HG03103 (cell line): Measurements from ENCODE around the gene CARS2.
"Not testable (repeated sequence)": the region's sequence is repeated elsewhere in the genome, so short reads cannot be mapped to it uniquely, and the experiment has no call there.

Source experiments
- ATAC-seq: cut with Tn5 transposase; IDR thresholded peaks from one replicate; pipeline ENCODE4 v1.9.1; 2021; ENCODE audit warnings: low read depth; ENCODE audit not compliant: unreplicated experiment

The CARS2 gene

DNA sequence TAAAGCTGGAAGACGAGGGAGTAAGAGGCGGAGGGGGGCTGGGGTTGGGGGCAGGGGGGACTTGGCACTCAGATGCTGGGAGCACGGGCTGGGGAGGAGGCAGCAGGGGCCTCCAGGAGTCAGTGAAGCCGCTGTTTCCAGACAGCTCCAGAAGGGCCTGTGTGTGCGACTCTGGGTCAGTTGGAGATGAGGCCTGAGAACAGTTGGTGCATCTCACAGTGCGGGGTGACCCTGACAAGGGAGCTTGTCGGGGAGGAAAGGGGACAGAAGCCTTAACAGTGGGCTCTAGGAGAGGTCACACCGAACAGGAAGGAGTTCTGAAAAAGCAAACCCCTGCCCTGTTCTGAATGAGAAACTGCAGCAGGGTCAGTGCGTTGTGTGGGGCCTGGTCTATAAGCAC lies 79.4 kb downstream of the CARS2 start:
- no peak for ATAC-seq

DNA sequence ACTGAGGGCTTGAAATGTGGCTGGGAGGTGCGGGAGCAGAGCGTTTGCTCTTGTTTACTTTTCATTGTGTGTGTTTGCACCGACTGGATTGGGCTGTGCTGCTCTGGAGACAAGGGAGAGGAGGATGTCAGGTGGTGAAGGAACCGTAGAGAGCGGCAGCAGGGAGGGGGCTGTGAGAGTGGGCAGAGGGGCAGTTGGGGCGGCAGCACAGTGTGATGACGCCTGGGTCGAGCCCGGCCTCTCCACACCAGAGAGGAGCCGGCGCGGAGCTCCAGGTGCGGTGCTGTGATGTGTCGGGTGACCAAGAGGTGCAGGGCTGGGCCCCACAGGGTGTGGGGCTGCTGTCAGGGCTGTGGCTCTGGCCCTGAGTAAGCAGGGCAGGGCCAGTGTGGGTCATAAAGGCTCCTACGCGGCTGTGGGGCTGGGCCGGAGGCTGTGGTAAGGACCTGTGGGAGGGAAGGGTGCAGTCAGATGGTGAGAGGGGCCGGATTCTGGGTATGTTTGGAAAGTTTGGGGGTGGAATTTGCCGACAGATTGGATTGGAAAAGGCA lies 80.1 kb downstream of the CARS2 start:
- ATAC-seq = no peak

GRCh38 chr13:110624766-110625756 lies 80.9 kb downstream of the CARS2 start:
- no peak for ATAC-seq

DNA sequence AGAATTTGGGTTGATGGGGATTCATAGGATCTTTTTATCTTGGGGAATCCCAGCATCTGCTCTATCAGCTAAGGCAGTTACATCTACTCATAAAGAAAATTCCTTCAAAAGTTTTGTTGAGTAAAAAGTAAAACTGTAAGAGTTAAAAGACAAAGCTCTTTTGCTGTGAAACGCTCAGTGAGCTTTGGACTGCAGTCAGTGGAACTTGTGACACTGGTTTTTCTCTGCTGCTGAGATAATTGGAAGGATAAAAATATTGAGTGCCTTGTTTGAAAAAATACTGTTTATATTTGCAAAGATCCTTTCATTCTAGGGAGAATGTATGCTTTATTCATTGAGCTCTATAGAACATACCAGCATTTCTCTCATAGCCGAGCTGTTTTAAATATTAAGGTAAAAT lies 85.3 kb downstream of the CARS2 start:
- no peak for ATAC-seq

GRCh38 chr13:110618780-110619179 lies 87.1 kb downstream of the CARS2 start:
- no peak for ATAC-seq

- ATAC-seq = no peak
These were observed 87.7 kb downstream of the CARS2 start for GRCh38 chr13:110618167-110618566.

DNA sequence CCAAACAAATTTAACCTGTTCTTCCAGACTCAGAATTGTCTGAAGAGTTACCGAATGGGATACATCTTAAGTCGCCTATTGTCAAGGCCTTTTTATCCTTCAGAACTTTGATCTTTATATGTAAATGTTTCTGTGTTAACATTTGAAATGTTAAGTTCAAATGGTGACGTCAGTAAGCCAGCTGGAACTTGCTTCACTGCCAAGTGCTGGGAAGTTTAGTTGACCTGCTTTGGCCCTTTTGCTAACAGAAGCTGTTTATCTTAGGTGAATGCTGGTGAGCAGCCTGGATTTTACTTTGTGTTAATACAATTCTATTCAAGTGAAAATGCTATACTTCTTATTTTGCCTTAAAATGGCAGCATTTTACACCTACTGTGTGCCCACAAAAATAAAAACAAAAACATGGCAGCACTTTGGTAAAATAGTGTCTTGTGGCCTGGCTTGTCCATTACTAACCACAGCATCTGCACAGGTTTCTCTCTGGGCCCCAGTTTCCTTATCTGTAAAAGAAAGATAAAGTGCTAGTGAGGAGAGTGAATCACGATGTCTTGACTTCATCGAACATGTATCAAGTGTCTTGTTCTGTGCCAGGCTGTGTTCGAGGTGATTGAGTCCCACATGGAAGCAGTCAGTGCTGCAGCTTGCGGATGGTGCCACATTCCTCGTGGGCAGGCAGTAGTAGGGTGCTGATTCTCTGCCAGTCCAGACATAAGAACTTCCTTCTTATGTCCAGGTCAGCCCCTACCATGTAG lies 88.4 kb downstream of the CARS2 start:
- no peak for ATAC-seq

DNA sequence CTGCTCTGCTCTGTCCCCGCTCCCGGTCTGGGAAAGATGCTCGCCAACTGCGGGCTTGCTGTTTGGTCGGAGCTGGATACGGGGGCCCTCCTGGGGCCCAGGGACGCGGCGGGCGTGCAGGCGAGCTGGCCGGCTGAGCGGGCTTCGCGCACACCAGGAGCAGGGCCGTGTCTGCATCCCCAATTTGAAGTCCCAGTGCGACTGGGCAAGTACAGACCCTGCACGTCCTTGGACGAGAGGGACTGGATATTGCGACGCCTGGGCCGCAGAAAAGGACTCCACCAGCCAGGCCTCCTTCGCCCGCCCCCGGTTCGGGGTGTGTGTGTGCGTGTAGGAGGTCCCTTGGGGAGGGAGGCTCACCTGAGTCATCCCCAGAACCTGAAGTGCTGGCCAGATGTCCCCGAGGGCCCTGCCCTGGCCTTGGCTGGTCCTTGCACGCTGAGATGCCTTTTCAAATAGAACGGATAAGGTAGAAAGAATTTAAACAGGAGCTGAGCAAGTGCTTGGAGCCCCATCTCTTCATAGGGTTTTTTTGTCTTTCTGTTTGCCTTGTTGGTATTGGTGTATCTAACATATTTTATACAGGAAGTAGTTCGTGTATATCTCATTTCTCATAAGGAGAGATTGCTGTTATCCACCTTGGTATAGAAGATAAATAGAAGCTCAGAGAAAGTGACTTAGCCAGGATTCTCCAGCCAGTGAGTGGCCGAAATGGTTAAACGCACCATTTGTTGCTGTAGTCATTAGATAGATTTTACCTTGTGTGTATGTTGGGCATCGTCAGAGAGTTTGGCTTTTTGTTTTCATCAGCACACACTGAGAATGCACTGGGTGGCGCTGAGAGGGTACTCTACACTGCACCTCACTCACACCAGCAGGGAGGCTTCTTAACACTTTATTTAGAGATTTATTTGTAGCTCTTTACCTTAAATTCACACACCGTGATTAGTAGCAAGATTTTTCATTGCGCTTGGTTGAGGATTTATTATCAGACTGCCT lies 89.5 kb downstream of the CARS2 start:
- peak; percentile 34 for ATAC-seq

GRCh38 chr13:110615322-110616102 lies 90.4 kb downstream of the CARS2 start, which contains the start of gene NAXD:
Gene NAXD, plus strand, starts transcription at chr13:110615545. Its CDS starts 57 bp downstream, at chr13:110615602.
- peak; percentile 66 for ATAC-seq

- no peak for ATAC-seq
These were observed 91.0 kb downstream of the CARS2 start for GRCh38 chr13:110615005-110615321.

DNA sequence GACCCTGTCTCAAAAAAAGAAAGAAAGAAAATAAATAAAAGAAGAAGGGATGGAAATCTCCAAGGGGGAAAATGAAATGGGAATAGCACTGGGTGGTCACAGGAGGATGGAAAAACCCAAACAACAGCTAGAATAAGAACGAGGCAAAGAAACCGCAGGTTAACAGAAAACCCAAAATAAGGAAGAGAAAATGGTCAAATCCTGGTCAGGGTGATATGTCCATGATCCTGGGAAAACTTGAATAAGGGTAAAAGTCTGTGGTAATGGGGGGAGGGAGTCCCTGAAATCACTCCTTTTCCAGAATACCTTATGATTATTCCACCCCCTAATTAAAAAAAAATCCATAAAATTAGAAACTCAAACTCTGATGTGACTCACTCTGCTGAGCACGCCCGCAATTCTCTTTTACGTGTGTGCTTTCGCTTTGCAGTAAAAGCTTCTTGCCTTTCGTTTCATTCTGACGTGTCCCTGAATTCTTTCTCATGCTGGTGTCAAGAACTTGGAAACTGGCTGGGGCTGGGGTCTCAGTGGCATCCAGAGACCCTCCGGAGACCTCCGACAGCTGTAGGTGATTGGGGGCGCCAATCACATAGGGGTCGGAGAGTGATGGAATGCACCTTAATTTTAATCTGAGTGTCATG lies 94.8 kb downstream of the CARS2 start:
- peak; percentile 35 for ATAC-seq

- ATAC-seq = no peak
These were observed 98.2 kb downstream of the CARS2 start for GRCh38 chr13:110607675-110608224.

DNA sequence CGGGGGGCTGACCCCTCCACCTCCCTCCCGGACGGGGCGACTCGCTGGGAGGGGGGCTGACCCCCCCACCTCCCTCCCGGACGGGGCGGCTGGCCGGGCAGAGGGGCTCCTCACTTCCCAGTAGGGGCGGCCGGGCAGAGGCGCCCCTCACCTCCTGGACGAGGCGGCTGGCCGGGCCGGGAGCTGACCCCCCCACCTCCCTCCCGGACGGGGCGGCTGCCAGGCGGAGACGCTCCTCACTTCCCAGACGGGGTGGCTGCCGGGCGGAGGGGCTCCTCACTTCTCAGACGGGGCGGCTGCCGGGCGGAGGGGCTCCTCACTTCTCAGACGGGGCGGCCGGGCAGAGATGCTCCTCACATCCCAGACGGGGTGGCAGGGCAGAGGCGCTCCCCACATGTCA lies 99.6 kb downstream of the CARS2 start:
- not testable (repeated sequence) for ATAC-seq

- no peak for ATAC-seq
These were observed 100.8 kb downstream of the CARS2 start for GRCh38 chr13:110605132-110605531.

DNA sequence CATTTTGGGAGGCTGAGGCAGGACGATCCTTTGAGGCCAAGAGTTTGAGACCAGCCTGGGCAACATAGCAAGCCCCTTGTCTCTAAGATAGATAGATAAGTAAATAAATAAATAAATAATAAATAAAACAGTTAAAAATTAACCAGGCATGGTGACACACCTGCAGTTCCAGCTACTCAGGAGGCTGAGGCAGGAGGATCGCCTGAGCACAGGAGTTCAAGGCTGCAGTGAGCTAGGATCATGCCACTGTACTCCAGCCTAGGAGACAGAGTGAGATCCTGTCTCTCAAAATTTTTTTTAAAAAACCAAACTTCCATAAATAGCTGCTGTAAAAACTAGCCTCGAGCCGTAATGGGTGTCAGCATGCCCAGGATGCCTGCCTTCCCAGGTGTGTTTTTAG lies 104.9 kb downstream of the CARS2 start:
- ATAC-seq = no peak

DNA sequence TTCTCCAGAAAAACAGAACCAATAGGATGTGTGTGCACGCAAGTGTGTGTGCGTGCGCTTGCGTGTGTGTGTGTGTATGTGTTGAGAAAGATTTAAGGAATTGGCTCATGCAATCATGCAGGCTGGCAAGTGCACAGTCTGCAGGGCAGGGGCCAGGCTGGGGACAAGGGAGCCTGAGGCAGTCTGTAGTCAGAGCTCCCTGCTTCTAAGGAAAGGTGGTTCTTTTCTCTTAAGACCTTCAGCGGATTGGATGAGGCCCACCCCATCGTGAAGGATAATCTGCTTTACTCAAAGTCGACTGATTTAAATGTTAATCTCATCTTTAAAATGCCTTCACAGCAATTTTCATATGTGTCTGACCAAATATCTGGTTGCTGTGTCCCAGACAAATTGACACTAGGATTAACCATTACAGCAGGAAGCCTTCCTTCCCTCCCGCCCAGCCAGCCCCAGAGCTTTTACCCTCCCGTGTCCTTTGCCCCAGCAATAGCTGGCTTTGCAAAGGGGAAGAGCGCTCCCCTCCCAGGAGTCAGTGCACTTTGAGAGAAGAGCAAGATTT lies 105.6 kb downstream of the CARS2 start:
- no peak for ATAC-seq

DNA sequence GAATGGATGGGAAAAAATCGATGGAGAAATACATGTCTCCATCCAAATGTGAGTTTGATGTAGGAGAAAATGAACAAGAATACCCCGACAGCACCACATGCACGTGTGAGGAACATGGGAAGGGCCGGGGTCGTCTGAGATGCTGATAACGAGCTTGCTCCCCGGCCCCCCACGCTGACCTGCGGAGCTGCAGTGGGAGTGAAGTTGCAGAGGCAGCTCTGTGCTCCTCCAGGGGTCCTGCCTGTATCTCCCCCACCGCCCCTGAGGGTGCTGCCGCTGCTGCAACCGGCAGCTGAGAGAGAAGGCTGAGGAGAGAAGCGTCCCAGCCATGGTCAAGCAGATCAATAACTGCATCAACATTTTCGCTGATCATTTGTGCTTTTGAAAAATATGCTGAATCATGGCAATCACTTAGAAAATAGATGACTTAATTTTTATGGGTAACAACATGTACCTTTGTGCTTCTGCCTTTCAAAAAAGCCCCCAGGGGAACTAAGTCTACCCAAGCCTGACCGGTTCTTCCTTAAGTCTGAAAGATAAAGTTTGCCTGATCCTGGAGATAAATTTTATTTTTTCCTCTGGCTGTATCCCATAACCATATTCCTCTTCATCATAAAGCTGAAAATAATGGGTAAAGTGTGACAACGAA lies 108.8 kb downstream of the CARS2 start:
- no peak for ATAC-seq
